GM10266 (cell line): Measurements from ENCODE around the gene SDK2.

Experiments used
- DNase-seq: peaks from one replicate; pipeline ENCODE4 v3.0.0; 2012; ENCODE audit errors: extremely low spot score
- TF ChIP-seq, protein P1 (sequence below): IDR thresholded peaks from 2 replicates; pipeline ENCODE4 v1.5.1; 2012; ENCODE audit warnings: mild to moderate bottlenecking, low read depth; ENCODE audit not compliant: control insufficient read depth, insufficient read depth; ENCODE audit errors: missing control alignments

The SDK2 gene

DNA sequence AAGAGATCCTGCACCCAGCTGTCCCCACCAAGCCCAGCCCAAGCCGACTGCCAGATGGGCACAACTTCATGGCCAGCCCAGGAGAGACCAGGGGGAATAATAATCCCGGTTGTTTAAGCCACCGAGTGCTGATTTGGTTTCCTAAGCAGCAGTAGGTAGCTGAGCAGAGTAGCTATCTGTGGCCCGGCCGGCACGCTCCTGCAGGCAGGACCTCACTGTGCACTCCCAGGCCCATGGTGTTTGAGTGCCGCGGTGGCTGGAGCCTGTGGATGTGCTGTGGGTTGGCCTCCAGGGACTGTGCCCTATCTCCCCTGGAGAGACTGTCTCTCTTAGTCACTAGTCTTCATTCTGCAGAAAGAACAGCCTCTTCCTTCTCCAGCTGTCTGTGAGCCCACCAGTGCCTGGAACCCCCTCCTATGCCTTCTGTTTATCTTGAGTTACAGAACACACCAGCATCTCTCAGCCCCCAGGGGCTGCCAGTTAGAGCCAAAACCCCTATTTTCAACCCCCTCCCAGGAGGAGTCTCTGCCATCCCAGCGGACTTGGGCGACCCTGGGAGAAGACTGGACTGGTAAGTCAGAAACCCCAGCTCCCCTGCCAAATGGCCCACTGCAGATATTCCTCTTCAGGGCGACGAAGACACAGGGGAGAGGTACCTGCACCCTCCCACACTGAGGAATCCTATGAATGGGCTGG lies 152.0 kb downstream of the SDK2 start:
- no peak for DNase-seq
- TF ChIP-seq, protein P1, sequence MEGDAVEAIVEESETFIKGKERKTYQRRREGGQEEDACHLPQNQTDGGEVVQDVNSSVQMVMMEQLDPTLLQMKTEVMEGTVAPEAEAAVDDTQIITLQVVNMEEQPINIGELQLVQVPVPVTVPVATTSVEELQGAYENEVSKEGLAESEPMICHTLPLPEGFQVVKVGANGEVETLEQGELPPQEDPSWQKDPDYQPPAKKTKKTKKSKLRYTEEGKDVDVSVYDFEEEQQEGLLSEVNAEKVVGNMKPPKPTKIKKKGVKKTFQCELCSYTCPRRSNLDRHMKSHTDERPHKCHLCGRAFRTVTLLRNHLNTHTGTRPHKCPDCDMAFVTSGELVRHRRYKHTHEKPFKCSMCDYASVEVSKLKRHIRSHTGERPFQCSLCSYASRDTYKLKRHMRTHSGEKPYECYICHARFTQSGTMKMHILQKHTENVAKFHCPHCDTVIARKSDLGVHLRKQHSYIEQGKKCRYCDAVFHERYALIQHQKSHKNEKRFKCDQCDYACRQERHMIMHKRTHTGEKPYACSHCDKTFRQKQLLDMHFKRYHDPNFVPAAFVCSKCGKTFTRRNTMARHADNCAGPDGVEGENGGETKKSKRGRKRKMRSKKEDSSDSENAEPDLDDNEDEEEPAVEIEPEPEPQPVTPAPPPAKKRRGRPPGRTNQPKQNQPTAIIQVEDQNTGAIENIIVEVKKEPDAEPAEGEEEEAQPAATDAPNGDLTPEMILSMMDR = no peak

- TF ChIP-seq, protein P1 = no peak
- no peak for DNase-seq
Measured at GRCh38 chr17:73491648-73492047, 152.6 kb downstream of the SDK2 start.

DNA sequence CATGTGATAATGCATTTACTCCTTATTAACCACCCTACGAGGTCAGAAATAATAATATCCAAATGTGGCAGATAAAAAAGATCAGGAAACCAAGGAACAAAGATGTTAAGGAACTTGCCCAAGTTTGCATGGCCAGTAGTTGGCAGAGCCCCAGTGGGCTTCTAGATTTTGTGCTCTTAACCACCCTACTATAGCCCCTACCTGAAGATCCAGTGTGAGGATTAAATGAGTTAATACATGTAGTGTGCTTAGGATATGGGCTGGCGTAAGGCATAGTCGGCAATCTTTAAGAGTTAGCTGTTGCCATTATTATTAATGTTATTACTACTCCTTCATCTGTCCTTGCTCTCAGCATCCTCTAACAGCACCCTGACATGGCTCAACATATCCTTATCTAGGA lies 153.4 kb downstream of the SDK2 start:
- TF ChIP-seq, protein P1 = no peak
- DNase-seq = no peak

- TF ChIP-seq, protein P1 = no peak
- no peak for DNase-seq
Measured at GRCh38 chr17:73489991-73490390, 154.3 kb downstream of the SDK2 start.

DNA sequence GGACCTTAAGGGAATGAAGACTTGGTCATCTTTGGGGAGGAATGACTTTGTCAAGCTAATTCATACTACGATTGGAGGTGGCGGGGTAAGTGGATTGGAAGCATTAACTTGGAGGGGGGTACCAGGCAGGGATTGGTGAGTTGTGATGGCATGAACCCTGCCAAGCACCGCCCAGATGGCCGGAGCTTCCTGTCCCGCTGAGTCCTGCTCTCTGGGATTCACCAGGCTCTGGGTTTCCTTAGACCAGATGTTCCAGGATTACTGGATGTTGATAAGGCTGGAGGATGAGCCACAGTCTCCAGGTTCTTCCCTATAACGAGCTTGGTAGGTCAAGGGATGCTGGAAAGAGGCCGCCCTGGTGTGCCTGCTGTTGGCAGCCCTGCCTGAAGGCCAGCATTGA lies 154.9 kb downstream of the SDK2 start:
- TF ChIP-seq, protein P1 = no peak
- no peak for DNase-seq

- no peak for DNase-seq
- TF ChIP-seq, protein P1 = no peak
Measured at GRCh38 chr17:73485130-73485529, 159.1 kb downstream of the SDK2 start.

GRCh38 chr17:73482894-73483293 lies 161.4 kb downstream of the SDK2 start:
- TF ChIP-seq, protein P1 = no peak
- no peak for DNase-seq
